Nephron progenitor cell (in vitro differentiated cells): Measurements from ENCODE around the gene NUP50.

Experiments used
- DNase-seq: peaks from one replicate; pipeline ENCODE4 v3.0.0; 2021
- H3K27ac Mint-ChIP-seq: 2 replicates; pipeline ENCODE4 v1.8.0; 2021; ENCODE audit warnings: mild to moderate bottlenecking, moderate library complexity, mixed read lengths
- H3K27me3 Mint-ChIP-seq: 2 replicates; pipeline ENCODE4 v1.8.0; 2021; ENCODE audit warnings: mild to moderate bottlenecking, low read depth, mixed read lengths; ENCODE audit not compliant: poor library complexity
- H3K36me3 Mint-ChIP-seq: 2 replicates; pipeline ENCODE4 v1.8.0; 2021; ENCODE audit warnings: low read depth, mixed read lengths
- H3K4me1 Mint-ChIP-seq: 2 replicates; pipeline ENCODE4 v1.8.0; 2021; ENCODE audit warnings: mixed read lengths
- H3K4me3 Mint-ChIP-seq: 2 replicates; pipeline ENCODE4 v1.8.0; 2021; ENCODE audit warnings: mild to moderate bottlenecking, moderate library complexity, mixed read lengths
- H3K9me3 Mint-ChIP-seq: 2 replicates; pipeline ENCODE4 v1.8.0; 2021; ENCODE audit warnings: mild to moderate bottlenecking, moderate library complexity, mixed read lengths
- CTCF ChIP-seq: fragments of 200-600 bp; sonication (generic); IDR thresholded peaks from 2 replicates; pipeline ENCODE4 v1.5.0; 2021; ENCODE audit warnings: antibody characterized with exemption

The NUP50 gene

DNA sequence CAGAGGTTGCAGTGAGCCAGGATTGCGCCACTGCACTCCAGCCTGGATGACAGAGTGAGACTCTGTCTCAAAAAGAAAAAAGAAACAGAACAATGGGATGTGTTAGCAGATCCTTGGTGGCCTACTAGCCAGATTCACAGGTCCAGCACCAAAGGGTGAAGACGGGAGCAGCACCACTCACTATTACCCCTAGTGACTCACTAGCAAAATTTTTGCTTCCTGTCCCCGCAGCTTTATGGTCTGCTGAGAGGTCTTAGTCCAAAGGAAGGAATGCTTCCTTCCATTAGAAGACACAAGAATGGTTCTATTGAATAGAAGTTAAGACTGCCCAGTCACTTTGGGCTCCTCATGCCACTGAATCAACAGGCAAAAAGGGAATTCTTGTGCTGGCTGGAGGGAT is 35.9 kb upstream of the NUP50 start:
- Mint-ChIP-seq H3K36me3 (peaks cover 15% of the 10 kb centered on the region), H3K4me3 (no peak overlapping the region), H3K27me3 (peaks cover 31% of the 10 kb centered on the region), H3K4me1 (peaks cover 24% of the 10 kb centered on the region), H3K27ac (no peak overlapping the region), H3K9me3 (no peaks in the 10 kb centered on the region)
- no peak for DNase-seq
- TF ChIP-seq CTCF: no peak

DNA sequence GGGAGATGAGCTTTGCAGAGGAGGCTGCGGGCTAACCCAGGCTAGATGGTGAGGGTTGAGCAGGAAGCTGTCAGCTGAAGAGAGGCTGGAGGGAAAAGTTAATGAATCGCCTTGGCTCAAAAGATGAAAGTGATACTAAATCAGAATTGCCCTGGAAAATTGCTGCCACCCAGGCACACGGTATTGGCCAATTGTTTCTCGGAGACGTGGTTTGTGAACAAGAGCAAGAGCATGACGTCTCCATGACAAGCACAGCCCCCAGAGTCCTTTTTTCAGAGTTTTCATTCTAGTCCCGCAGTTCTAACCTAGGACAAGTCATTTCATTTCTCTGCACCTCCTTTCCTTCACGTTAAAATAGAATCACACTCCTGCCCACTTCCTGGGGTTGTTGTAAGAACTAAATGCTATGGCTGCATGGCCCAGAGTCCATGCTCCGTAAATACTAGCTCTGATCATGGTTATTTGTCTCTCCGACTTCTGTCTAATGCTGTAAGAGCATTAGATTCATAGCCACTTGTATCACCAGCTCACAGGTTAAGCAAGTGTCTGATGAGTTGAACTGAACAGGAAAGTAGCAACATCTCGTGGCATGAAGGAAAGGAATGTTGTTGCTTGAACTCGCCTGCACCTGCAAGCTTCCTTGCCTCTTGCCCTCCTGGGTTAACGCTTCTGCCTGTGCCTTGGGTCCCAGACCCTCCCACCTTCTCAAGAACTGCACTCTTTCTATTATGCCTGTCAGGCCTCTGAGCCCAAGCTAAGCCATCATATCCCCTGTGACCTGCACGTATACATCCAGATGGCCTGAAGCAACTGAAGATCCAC is 33.8 kb upstream of the NUP50 start:
- DNase-seq: no peak
- Mint-ChIP-seq H3K27me3 (peaks cover 14% of the 10 kb centered on the region), H3K4me3 (no peak overlapping the region), H3K27ac (no peak overlapping the region), H3K36me3 (peaks cover 29% of the 10 kb centered on the region), H3K4me1 (peaks cover 14% of the 10 kb centered on the region), H3K9me3 (peaks cover 13% of the 10 kb centered on the region)
- TF ChIP-seq CTCF: no peak

- TF ChIP-seq CTCF: no peak
- peaks cover 4% of the 10 kb centered on the region for H3K4me1 Mint-ChIP-seq
- H3K27ac Mint-ChIP-seq: peak overlapping the region; percentile 62
- peaks cover 5% of the 10 kb centered on the region for H3K27me3 Mint-ChIP-seq
- DNase-seq: no peak
- no peak overlapping the region for H3K4me3 Mint-ChIP-seq
- H3K36me3 Mint-ChIP-seq: peaks cover 36% of the 10 kb centered on the region
- peaks cover 13% of the 10 kb centered on the region for H3K9me3 Mint-ChIP-seq
Measured at GRCh38 chr22:45130891-45131290, 32.8 kb upstream of the NUP50 start.

GRCh38 chr22:45131749-45132148 is 32.0 kb upstream of the NUP50 start:
- Mint-ChIP-seq H3K4me1 (no peaks in the 10 kb centered on the region), H3K27me3 (no peaks in the 10 kb centered on the region), H3K36me3 (peaks cover 41% of the 10 kb centered on the region), H3K27ac (peak overlapping the region; percentile 77), H3K9me3 (peaks cover 13% of the 10 kb centered on the region), H3K4me3 (no peak overlapping the region)
- DNase-seq: no peak
- TF ChIP-seq CTCF: no peak

DNA sequence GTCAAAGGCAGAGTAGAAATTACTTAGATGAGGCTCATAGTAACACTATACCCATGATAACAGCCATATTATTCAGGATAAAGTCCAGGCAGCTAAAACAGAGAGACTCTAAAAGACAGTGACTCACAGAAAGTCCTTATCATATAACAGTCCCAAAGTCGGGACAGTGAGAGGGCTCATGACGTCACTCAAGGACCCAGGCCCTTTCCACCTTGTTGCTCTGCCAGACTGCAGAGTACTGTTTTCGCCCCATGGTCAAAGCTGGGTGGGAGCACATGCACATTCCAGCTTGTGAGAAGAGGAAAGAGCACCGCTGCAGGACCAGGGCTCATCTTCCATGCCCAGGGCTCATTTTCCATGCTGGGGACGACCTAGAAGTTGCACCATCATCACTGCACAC is 29.4 kb upstream of the NUP50 start:
- H3K36me3 Mint-ChIP-seq: peaks cover 41% of the 10 kb centered on the region

More for the DNA sequence above, 29.4 kb upstream of the NUP50 start:
- no peak for TF ChIP-seq CTCF
- H3K27ac Mint-ChIP-seq: no peak overlapping the region
- H3K9me3 Mint-ChIP-seq: peaks cover 13% of the 10 kb centered on the region
- H3K27me3 Mint-ChIP-seq: no peaks in the 10 kb centered on the region
- DNase-seq: no peak
- no peak overlapping the region for H3K4me3 Mint-ChIP-seq
- H3K4me1 Mint-ChIP-seq: no peaks in the 10 kb centered on the region
